GM12872 (cell line): Measurements from ENCODE around the gene RPS28.

Experiments used
- CTCF ChIP-seq: IDR thresholded peaks from 3 replicates; pipeline ENCODE4 v1.5.1; 2011; ENCODE audit warnings: low read depth, mild to moderate bottlenecking, low read length, moderate library complexity; ENCODE audit not compliant: insufficient read depth

Gene RPS28

GRCh38 chr19:8321067-8321985 lies at the start of gene RPS28, which contains the start of gene NDUFA7:
Gene RPS28, plus strand, starts transcription at chr19:8321496. Its CDS starts 35 bp downstream, at chr19:8321531.
Gene NDUFA7, minus strand, starts transcription at chr19:8321375. Its CDS starts 17 bp downstream, at chr19:8321358.
- 0 out of 3 replicates have a peak, but pooled peaks have one; percentile 29 for TF ChIP-seq CTCF

GRCh38 chr19:8302357-8302691 lies 19.0 kb upstream of the RPS28 start:
- TF ChIP-seq CTCF: no peak

DNA sequence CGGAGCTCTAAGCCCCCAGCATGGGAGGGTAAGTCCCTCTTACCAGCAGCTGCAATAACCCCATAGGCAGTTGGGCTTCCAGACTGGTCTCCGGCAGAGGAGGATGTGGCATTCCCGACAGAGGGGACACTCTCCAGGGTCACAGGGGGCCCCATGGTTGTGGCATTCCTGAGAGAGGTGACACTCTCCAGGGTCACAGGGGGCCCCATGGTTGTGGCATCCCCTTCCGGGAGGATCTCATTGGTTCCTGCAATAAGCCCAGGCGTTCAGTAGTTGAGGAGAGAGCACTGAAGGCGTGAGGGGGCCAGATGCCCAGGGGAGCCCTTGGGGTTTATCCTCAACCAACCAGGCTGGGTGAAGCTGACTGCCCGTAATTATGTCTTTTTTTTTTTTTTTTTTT lies 18.6 kb upstream of the RPS28 start:
- no peak for TF ChIP-seq CTCF

DNA sequence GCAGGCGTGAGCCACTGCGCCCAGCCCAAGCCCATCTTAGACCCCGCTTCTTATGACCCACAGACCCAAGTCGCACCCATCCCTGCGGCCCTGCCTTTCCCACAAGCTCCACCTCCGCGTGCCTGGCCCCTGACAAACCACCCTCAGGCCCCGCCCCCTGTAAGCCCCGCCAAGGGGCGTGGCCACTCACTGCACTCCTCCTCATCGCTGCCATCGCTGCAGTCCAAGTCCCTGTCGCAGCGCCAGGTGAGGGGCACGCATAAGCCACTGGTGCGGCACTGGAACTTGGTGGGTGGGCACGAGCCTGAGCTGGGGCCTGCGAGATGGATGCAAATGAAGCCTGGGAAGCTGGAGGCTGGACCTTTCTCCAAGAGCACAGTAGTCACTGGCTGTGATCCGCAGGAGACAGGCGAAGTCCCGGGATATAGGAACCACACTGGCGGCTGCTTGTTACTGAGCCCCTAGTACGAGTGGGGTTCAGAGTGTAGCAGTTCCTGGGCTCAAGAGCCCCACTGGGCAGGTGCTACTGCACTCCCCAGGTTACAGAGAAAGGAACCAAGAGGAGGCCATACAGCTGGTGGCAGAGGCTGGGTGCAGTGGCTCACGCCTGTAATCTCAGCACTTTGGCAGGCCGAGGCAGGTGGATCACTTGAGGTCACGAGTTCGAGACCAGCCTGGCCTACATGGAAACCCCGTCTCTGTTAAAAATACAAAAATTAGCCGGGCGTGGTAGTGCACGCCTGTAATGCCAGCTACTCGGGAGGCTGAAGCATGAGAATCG lies 16.3 kb upstream of the RPS28 start:
- TF ChIP-seq CTCF: no peak

DNA sequence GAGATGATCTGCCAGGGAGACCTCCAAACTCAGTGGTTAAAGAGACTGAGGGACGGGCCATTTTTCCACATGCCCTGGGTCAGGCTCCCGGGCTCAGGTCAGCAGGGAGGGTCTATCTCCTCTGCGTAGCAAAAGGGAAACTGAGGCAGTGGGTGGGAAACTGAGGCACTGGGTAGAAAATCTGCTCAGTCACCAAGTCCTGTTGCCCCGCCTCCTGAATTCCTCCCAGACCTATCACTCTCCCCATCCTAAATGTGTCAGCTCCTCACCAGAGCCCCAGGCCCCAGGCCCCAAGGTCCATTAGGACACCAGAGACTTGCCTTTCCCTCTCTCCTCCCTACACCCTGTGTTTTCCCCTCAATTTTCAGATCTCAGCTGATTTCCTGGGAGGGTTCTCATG lies 15.5 kb upstream of the RPS28 start:
- no peak for TF ChIP-seq CTCF

DNA sequence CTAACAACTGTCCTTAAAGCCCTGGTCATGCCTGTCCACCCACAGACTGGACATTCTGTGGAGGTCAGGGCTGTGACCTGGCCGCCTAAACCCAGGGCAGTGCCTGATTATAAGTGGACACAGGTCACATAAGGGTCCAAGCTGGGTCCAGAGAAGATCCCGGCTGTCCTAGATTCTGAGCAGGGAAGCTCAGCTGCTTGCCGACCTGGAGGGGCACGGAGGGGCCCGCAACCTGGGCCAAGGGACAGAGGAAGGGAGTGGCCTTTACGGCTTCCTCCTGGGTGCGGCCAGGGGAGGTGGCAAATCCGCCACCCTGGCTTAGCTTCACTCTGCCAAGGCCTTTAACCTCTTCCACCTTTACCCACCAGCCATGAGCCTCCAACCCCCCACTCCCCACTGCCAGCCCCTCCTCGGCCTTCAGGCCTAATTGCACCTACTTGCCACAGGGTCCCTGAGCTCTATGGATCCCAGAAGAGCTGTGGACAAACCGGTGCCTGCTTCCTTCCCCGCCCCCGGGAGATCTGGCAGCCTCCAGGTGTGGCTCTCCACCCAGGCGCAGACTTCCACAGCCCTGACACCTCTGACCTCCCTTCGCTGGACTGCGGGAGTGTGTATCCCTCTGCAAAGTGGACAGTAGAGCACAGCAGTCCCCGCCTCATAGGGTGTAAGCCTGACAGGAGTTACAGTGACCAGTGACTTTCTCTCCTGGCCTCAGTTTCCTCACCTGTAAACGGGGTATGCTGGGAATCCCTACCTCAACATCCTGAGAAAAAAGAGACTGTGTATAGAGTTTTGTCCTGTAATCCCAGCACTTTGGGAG lies 14.9 kb upstream of the RPS28 start:
- no peak for TF ChIP-seq CTCF
